GM19452 (cell line): ENCODE results near the gene HELZ.
"Not testable (repeated sequence)": the region's sequence is repeated elsewhere in the genome, so short reads cannot be mapped to it uniquely, and the experiment has no call there.

Source experiments
- ATAC-seq: cut with Tn5 transposase; IDR thresholded peaks from one replicate; pipeline ENCODE4 v1.9.1; 2021; ENCODE audit not compliant: unreplicated experiment

HELZ gene

DNA sequence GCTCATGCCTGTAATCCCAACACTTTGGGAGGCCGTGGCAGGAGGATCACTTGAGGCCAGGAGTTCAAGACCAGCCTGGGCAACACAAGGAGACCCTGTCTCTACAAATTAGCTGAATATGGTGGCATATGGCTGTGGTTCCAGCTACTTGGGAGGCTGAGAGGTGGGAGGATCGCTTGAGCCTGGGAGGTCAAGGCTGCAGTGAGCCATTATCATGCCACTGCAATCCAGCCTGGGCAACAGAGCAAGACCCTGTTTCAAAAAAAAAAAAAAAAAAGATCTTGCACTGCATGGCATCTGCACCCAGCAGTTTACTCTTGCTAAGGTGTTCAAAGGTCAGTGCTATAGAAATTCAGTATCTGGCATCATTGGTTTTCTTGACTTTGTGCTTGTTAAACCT is 26.2 kb upstream of the HELZ start:
- ATAC-seq: not testable (repeated sequence)

- ATAC-seq: no peak
Measured at GRCh38 chr17:67270416-67270815, 25.4 kb upstream of the HELZ start.

GRCh38 chr17:67266496-67266895 is 21.5 kb upstream of the HELZ start:
- ATAC-seq: no peak

DNA sequence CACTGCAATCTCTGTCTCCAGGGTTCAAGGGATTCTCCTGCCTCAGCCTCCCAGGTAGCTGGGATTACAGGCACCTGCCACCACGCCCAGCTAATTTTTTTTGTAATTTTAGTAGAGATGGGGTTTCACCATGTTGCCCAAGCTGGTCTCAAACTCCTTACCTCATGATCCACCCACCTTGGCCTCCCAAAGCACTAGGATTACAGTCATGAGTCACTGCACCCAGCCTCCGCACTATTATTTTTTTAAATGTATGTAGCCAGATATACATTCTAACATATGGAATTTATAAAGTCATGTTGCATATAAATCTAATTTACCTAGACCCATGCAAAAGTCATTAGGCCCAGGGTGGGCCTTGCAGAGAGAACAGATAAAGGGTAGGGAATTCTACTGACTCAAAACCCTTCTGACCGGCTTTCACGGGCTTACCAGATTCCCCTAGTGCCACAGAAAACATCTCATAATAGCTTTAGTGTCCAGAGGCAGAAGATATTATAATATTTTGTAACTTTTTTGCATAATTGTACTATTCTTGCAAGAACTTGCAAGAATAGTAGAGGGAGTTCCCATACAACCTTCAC is 20.5 kb upstream of the HELZ start:
- no peak for ATAC-seq

DNA sequence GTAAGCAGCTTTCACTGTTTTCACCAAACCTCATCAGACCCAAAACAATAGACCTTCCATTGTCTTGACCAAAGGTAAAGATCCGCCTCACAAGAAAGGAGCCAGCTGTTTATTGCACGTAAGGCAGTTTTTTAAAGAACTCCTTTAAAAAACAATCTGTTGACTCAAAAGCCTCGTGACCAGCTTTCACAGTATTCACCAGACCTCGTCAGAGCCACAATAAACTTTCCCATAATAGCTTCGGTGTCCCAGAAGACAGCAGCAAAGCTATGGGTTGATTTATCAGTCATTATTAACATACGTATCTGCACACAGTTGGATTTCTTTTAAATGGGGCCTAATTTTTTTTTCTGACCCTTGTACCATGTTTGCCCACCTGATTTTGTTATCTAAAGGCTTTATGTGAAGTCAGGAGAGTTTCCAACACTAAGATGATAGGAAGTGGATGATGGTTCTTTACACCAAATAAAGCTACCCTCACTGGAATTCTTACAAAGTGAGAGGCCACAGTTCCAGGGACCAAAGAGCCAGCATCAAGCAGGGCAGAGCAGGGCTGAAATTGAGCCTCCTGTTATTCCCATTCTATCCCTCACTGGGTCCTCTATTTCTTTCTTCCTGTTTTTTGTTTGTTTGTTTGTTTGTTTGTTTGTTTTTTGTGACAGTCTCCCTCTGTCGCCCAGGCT is 17.6 kb upstream of the HELZ start:
- no peak for ATAC-seq

DNA sequence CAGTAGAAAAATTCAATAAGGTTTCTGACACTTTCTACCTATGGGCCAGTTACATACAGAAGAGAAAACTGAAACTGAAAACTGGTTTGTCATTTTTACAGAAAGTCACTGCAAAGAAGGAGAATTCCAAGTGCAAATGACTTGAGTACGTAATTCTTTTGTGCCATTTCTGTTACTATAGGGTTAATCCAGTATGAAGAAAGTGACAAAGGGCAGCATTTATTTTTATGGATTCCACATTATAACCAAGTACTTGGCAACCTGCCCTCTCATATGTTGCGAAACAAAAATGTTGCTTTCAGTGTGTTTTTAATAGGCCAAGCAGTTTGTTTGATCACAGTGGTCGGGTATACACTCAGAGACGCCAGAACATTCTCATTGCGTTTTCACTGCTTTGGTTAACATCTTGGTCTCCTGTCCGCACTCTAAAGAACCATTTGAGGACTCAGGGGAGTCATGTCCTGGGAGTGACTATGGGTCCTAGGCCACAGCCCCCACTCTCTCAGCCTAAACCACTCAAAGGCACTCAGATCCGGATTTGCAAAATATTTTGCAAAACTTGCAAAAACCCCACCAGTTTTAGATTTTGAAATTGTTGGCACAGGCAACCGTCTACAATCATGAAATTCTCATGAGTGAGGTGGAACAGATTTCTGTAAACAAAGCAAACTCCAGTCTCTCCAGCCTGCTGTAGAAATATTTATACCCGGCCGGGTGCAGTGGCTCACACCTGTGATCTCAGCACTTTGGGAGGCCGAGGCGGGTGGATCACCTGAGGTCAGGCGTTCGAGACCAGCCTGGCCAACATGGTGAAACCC is 15.4 kb upstream of the HELZ start:
- no peak for ATAC-seq

GRCh38 chr17:67258821-67259468 is 13.9 kb upstream of the HELZ start:
- ATAC-seq: no peak

DNA sequence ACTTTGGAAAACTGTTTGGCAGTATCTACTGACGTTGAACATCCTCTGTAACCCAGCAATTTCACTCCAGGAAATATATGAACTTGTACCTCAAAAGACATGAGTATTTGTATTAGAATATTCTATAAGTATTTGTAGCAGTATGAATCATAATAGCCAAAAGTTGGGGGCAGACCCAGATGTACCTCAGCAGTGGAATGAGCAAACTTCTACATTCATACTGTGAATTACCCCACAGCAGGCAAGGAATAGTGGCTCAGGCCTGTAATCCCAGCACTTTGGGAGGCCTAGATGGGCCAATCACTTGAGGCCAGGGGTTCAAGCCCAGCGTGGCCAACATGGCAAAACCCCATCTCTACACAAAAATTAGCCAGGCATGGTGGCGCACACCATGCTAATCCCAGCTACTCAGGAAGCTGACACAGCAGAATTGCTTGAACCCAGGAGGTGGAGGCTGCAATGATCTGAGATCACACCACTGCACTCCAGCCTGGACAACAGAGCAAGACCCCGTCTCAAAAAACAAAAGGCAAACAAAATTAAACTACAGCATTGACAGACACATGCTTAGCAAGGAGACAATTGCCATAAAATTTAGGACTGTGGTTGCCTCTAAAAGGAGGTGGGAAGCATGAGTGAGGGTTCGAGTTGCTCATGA is 11.2 kb upstream of the HELZ start:
- no peak for ATAC-seq

DNA sequence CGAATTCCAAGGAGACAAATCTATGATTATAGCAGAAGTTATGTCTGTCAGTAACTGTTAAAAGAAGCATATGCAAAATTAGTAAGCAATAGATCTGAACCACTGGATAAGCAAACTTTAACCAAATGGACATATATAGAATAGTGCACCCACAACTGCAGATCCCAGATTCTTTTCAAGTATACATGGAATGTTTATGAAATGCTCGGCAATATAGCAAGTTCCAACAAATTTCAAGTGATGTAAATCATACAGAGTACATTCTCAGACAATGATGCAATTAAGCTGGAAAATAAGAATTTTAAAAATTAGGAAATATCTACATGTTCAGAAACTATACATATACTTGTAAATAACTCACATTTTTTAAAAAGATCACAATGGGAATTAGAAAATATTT is 8.4 kb upstream of the HELZ start:
- no peak for ATAC-seq

DNA sequence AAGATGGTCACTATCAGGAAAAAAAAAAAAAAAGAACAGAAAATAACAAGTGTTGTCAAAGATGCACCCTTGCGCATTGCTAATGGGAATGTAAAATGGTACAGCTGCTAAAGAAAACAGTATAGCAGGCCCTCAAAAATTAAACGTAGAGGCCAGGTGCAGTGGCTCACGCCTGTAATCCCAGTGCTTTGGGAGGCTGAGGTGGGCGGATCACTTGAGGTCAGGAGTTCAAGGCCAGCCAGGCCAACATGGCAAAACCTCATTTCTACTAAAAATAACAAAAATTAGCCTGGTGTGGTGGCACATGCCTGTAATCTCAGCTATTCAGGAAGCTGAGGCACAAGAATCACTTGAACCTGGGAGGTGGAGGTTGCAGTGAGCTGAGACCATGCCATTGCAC is 6.6 kb upstream of the HELZ start:
- ATAC-seq: not testable (repeated sequence)

- ATAC-seq: no peak
Measured at GRCh38 chr17:67248291-67248690, 3.3 kb upstream of the HELZ start.

DNA sequence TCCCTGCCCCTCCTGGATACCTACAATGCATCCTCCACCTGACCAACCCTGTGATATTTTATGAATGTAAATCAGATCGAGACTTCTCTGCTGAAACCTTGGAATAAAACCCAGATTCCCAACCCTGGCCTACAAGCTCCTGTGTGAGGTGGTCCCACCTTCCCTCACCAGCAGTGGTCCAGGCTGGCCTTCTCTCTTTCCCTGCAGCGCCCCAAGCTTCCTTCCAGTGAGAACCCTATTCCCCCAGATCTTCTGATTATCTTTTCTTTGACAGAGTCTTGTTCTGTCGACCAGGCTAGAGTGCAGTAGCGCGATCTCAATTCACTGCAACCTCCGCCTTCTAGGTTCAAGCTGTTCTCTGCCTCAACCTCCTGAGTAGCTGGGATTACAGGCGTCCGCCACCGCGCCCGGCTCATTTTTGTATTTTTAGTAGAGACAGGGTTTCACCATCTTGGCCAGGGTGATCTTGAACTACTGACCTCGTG is 2.5 kb upstream of the HELZ start:
- no peak for ATAC-seq

DNA sequence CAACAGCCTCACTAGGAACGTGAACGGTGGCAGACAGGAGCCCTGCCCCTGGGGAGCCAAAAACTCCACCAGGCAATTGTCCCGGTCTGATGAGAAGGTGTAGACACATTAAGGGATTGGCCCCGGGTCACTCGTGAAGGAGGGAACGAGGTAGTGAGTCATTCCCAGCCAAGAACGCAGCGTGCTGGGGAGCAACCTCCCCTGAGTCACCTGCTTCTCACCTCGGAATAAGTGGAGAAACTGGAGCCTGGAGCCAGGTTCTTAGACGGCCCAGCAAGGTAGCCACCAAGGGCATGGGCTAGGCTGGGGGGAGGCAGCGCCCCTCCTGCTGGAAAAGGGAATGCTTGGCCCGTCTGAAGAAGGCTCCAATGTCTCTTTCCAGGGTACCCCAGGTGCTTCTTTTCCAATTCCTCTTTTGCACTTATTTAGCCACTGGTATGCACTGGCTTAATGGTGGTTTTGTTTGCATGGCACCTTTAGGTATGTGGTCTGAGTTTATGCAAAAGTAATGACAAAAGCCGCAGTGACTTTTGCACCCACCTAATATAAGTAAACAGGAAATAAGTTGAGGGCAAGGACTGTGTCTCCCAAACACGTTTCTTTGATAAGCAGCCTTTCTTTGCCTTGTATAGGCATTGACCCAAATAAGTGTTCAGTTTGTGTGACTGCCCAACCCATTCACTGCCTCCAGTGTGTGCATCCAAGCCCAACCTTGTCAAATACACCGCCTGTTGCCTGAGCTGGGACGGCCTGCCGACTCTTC is 1.8 kb upstream of the HELZ start:
- ATAC-seq: peak; percentile 68

DNA sequence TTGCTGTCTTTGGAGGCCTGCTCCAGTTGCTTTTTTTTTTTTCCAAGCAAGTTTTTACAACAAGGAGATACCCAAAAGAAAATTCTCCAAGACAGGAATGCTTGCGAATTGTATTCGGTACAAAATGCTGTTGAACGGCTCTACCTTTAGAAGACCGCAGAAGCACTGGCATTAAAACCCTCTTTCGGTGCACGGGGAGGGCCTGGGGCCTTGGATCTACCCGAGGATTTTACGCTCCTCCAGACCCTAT is 1.3 kb upstream of the HELZ start:
- no peak for ATAC-seq

DNA sequence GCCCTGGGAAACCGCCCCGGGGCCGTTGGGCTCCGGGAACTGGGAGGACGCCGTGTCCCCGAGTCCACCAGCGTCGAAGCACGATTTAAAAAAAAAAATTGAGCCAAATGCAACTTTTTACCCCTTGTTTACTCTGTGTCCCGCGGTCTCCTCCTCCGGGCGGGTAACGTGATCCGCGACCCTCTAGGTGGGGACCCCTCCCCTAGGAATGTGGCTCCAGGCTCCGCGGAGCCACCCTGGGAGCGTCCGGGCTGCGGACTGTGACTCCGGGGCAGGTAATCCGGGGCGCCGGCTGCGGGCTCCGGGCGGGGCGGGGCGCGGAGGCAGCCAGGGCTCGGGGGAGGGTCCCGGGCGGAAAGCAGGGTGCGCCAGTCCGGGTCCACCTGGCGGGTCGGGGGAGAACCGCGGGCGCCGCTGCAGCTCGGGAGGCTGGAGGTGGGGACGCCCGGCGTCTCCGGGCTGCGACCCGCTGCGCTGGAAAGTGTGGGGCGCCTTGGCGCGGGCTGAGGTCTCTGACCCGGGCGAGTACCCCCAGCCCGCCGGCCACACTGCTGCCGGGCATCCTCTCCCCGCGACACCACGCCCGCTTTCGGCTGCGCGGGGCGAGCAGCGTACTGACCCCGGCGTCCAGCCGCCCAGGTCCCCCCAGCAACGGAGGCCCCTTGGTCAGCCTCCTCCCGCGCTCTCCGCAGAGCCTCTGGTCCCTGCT is 852 bp upstream of the HELZ start:
- ATAC-seq: no peak

- peak; percentile 24 for ATAC-seq
Measured at GRCh38 chr17:67244431-67245072, 444 bp downstream of the HELZ start.

- ATAC-seq: no peak
Measured at GRCh38 chr17:67243284-67243683, 1.7 kb downstream of the HELZ start.

DNA sequence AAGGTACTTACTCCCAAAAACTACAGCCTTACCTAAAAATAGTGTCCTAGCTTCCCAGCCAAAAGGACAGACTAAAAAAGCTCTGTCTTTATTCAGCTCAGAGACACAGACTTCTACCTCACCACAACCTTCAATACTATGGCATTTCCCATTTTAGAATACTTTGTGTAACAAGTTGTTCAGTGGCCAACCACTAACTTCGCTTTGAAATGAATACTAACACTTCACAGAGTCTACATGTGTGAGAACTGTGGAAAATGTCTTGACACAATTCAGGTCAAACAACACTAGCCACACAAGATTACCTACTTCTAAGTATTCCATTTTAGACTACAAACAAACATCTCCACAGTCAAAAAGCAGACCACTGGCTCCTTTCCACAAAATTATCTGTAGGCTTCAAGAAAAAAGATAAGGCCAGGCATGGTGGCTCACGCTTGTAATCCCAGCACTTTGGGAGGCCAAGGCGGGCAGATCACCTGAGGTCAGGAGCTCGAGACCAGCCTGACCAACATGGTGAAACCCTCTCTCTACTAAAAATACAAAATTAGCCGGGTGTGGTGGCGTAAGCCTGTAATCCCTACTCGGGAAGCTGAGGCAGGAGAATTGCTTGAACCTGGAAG is 3.2 kb downstream of the HELZ start:
- ATAC-seq: no peak

DNA sequence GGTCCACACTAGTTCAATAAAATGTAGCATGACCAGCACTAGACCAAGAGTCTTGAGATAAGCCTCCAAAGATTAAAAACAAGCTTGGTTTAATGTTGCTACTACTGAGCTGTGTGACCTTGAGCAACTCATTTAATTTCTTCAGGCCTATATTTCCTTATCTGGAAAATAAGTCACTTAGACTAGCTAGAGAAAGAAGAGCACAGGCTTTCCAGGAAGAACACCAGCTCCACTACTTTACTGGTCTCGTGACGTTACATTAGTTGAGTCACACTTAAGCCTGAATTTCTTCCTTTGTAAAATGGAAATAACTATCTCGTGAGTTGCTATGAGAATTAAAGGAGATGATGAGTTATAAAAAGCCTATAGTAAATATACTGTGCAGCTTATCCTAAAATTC is 5.4 kb downstream of the HELZ start:
- no peak for ATAC-seq
